ENCODE measurements around the gene OLFML2B. TPM values are rescaled to one million over a fixed set of nuclear protein-coding genes. Genes with fewer than 3 reads are reported as not detected.
A peak's percentile ranks its signal among the peaks of the same experiment; 100 is the strongest.

Gene OLFML2B
- total RNA-seq, 1 donor from 2014 or later = 1.7 TPM

- TF ChIP-seq CTCF (conservative IDR thresholded peaks at IDR 0.05; ENCODE audit: low read depth, low read length) = no peak
- DNase-seq (ENCODE audit: low read depth) = peak; percentile 56
- no peak overlapping the region for H3K4me3 ChIP-seq (ENCODE audit: low read depth, low read length)
These were observed 20.4 kb downstream of the OLFML2B start for GRCh38 chr1:162003061-162003829.

GRCh38 chr1:162000053-162000420, 23.6 kb downstream of the OLFML2B start:
- TF ChIP-seq CTCF (conservative IDR thresholded peaks at IDR 0.05; ENCODE audit: low read depth, low read length) = no peak

GRCh38 chr1:161999301-162000052, 24.2 kb downstream of the OLFML2B start:
- no peak for DNase-seq (ENCODE audit: low read depth)
- no peak overlapping the region for H3K4me3 ChIP-seq (ENCODE audit: low read depth, low read length)
- TF ChIP-seq CTCF (conservative IDR thresholded peaks at IDR 0.05; ENCODE audit: low read depth, low read length) = no peak

More at GRCh38 chr1:162000053-162000420, 23.6 kb downstream of the OLFML2B start:
- no peak overlapping the region for H3K4me3 ChIP-seq (ENCODE audit: low read depth, low read length)
- no peak for DNase-seq (ENCODE audit: low read depth)

- no peak for TF ChIP-seq CTCF (conservative IDR thresholded peaks at IDR 0.05; ENCODE audit: low read depth, low read length)
- DNase-seq (ENCODE audit: low read depth) = peak; percentile 60
These were observed 24.9 kb downstream of the OLFML2B start for GRCh38 chr1:161998811-161999210.

GRCh38 chr1:161997152-161997551, 26.5 kb downstream of the OLFML2B start:
- no peak for DNase-seq (ENCODE audit: low read depth)
- no peak overlapping the region for H3K4me3 ChIP-seq (ENCODE audit: low read depth, low read length)
- TF ChIP-seq CTCF (conservative IDR thresholded peaks at IDR 0.05; ENCODE audit: low read depth, low read length) = no peak

More at GRCh38 chr1:161998811-161999210, 24.9 kb downstream of the OLFML2B start:
- no peak overlapping the region for H3K4me3 ChIP-seq (ENCODE audit: low read depth, low read length)

- no peak for TF ChIP-seq CTCF (conservative IDR thresholded peaks at IDR 0.05; ENCODE audit: low read depth, low read length)
- no peak for DNase-seq (ENCODE audit: low read depth)
- no peak overlapping the region for H3K4me3 ChIP-seq (ENCODE audit: low read depth, low read length)
These were observed 29.4 kb downstream of the OLFML2B start for GRCh38 chr1:161994175-161994668.
